IMR-90 (cell line): ENCODE measurements around the gene INHBC. TPM values are rescaled to one million over a fixed set of nuclear protein-coding genes. Genes with fewer than 3 reads are reported as not detected.

Experiments used
- ATAC-seq: fragments of 200-7000 bp; cut with Tn5 transposase; 2 replicates; pipeline ENCODE4 v1.9.1; 2020; ENCODE audit warnings: low read depth, mild to moderate bottlenecking, moderate library complexity
- BruUV-seq: library from RNA; stranded (reverse); fragments of 400-500 nt; replicated peaks from 2 replicates; lab custom pipeline; 2021; lab: Mats Ljungman, UMichigan
- CTCF ChIA-PET: fragments of 300-600 bp; formaldehyde crosslinking; extraction: SDS; loops from one replicate; lab custom pipeline; 2021; ENCODE audit warnings: antibody characterized with exemption; lab: Yijun Ruan, JAX
- POLR2A ChIA-PET: fragments of 300-600 bp; sonication (Branson Sonifier 250); formaldehyde crosslinking; loops from one replicate; lab custom pipeline; 2022; ENCODE audit warnings: antibody characterized with exemption; ENCODE audit not compliant: unreplicated experiment; lab: Charles Lee
- DNase-seq: peaks from one replicate; pipeline ENCODE4 v3.0.0; 2013
- H2AFZ ChIP-seq: replicated peaks from 2 replicates; pipeline ENCODE3; 2013; ENCODE audit warnings: low read length, mild to moderate bottlenecking; ENCODE audit not compliant: poor library complexity
- H2AK5ac ChIP-seq: 2 replicates; pipeline ENCODE4 v1.6.1; 2013; ENCODE audit warnings: low read depth, low read length, inconsistent platforms
- H2AK9ac ChIP-seq: replicated peaks from 2 replicates; pipeline ENCODE3; 2013; ENCODE audit warnings: mild to moderate bottlenecking, low read depth, low read length, moderate library complexity; ENCODE audit not compliant: poor library complexity
- H2BK120ac ChIP-seq: 2 replicates; pipeline ENCODE4 v1.6.1; 2013; ENCODE audit warnings: low read depth, low read length, inconsistent platforms
- H2BK15ac ChIP-seq: 3 replicates; pipeline ENCODE4 v1.6.1; 2013; ENCODE audit warnings: low read depth, low read length, inconsistent platforms
- H2BK20ac ChIP-seq: 2 replicates; pipeline ENCODE4 v1.6.1; 2013; ENCODE audit warnings: low read depth, mild to moderate bottlenecking, inconsistent platforms, low read length, moderate library complexity
- H2BK5ac ChIP-seq: 2 replicates; pipeline ENCODE4 v1.6.1; 2013; ENCODE audit warnings: mild to moderate bottlenecking, low read depth, low read length, inconsistent platforms; ENCODE audit not compliant: poor library complexity, severe bottlenecking
- H3K14ac ChIP-seq: replicated peaks from 2 replicates; pipeline ENCODE4 v1.6.1; 2013; ENCODE audit warnings: low read depth, low read length, inconsistent platforms
- H3K18ac ChIP-seq: 2 replicates; pipeline ENCODE4 v1.6.1; 2013; ENCODE audit warnings: low read depth, low read length, control low read depth
- H3K23ac ChIP-seq: 2 replicates; pipeline ENCODE4 v1.6.1; 2013; ENCODE audit warnings: low read depth, low read length, inconsistent platforms
- H3K27ac ChIP-seq: 2 replicates; pipeline ENCODE4 v1.5.1; 2013; ENCODE audit warnings: mild to moderate bottlenecking, control low read depth, low read length; ENCODE audit not compliant: insufficient read depth
- H3K27me3 ChIP-seq: 2 replicates; pipeline ENCODE4 v1.6.1; 2013; ENCODE audit warnings: low read length; ENCODE audit not compliant: control insufficient read depth, insufficient read depth
- H3K36me3 ChIP-seq: 2 replicates; pipeline ENCODE4 v1.6.1; 2013; ENCODE audit warnings: low read length, mixed read lengths; ENCODE audit not compliant: control insufficient read depth, insufficient read depth
- H3K4ac ChIP-seq: 2 replicates; pipeline ENCODE4 v1.6.1; 2013; ENCODE audit warnings: low read depth, low read length, inconsistent platforms
- H3K4me1 ChIP-seq: 2 replicates; pipeline ENCODE4 v1.6.1; 2013; ENCODE audit warnings: low read length, mixed read lengths; ENCODE audit not compliant: control insufficient read depth, insufficient read depth
- H3K4me2 ChIP-seq: 2 replicates; pipeline ENCODE4 v1.6.1; 2013; ENCODE audit warnings: low read depth, mild to moderate bottlenecking, control low read depth, low read length, moderate library complexity
- H3K4me3 ChIP-seq: 2 replicates; pipeline ENCODE4 v1.5.1; 2013; ENCODE audit warnings: low read depth, mild to moderate bottlenecking, control low read depth, low read length, moderate library complexity; ENCODE audit not compliant: insufficient read depth
- H3K56ac ChIP-seq: 2 replicates; pipeline ENCODE4 v1.6.1; 2013; ENCODE audit warnings: low read length, inconsistent platforms; ENCODE audit not compliant: insufficient read depth; ENCODE audit errors: extremely low read depth
- H3K79me1 ChIP-seq, 2 experiments: 2 replicates each; pipeline ENCODE4 v1.6.1; 2013; ENCODE audit warnings: low read length in 2 of 2, inconsistent platforms in 1 of 2, low read depth in 1 of 2
- H3K9ac ChIP-seq: 2 replicates; pipeline ENCODE4 v1.6.1; 2013; ENCODE audit warnings: low read depth, low read length, control low read depth
- H3K9me1 ChIP-seq: 2 replicates; pipeline ENCODE4 v1.6.1; 2013; ENCODE audit warnings: low read length, inconsistent platforms; ENCODE audit not compliant: insufficient read depth
- H3K9me3 ChIP-seq: 2 replicates; pipeline ENCODE4 v1.6.1; 2013; ENCODE audit warnings: low read length; ENCODE audit not compliant: control insufficient read depth, insufficient read depth
- H4K20me1 ChIP-seq: 2 replicates; pipeline ENCODE4 v1.6.1; 2013; ENCODE audit warnings: low read length, inconsistent platforms; ENCODE audit not compliant: insufficient read depth
- H4K5ac ChIP-seq: 2 replicates; pipeline ENCODE4 v1.6.1; 2013; ENCODE audit warnings: mild to moderate bottlenecking, low read depth, low read length, control low read depth
- H4K8ac ChIP-seq, 2 experiments: 2 replicates each; pipeline ENCODE4 v1.6.1; 2013; ENCODE audit warnings: low read depth in 2 of 2, low read length in 2 of 2, control low read depth in 1 of 2, inconsistent platforms in 1 of 2
- H4K91ac ChIP-seq: 2 replicates; pipeline ENCODE4 v1.6.1; 2013; ENCODE audit warnings: low read depth, low read length, inconsistent platforms; ENCODE audit not compliant: insufficient read depth
- CHD1 ChIP-seq: IDR thresholded peaks from 2 replicates; pipeline ENCODE4 v1.6.1; 2012; ENCODE audit warnings: low read depth, low read length, improper control_type of control experiment
- CTCF ChIP-seq: conservative IDR thresholded peaks from 2 replicates; pipeline ENCODE4 v1.5.1; 2012; ENCODE audit warnings: mild to moderate bottlenecking, low read depth, low read length, improper control_type of control experiment
- MAFK ChIP-seq: IDR thresholded peaks from 2 replicates; pipeline ENCODE4 v1.6.1; 2012; ENCODE audit warnings: low read depth, low read length, improper control_type of control experiment
- MAZ ChIP-seq: IDR thresholded peaks from 2 replicates; pipeline ENCODE4 v1.6.1; 2012; ENCODE audit warnings: low read depth, mild to moderate bottlenecking, low read length, improper control_type of control experiment, moderate library complexity, borderline replicate concordance
- MXI1 ChIP-seq: IDR thresholded peaks from 2 replicates; pipeline ENCODE4 v1.6.1; 2012; ENCODE audit warnings: low read depth, mild to moderate bottlenecking, low read length, moderate library complexity, borderline replicate concordance
- NFE2L2 ChIP-seq: fragments of 150-350 bp; IDR thresholded peaks from 2 replicates; pipeline ENCODE4 v1.6.1; 2016; ENCODE audit warnings: low read depth, mild to moderate bottlenecking, low read length
- RAD21 ChIP-seq: IDR thresholded peaks from 2 replicates; pipeline ENCODE4 v1.6.1; 2012; ENCODE audit warnings: low read length, improper control_type of control experiment
- RFX5 ChIP-seq: IDR thresholded peaks from 2 replicates; pipeline ENCODE4 v1.8.0; 2012; ENCODE audit warnings: low read depth, mild to moderate bottlenecking, low read length, moderate library complexity
- USF2 ChIP-seq: fragments of 150-350 bp; IDR thresholded peaks from 2 replicates; pipeline ENCODE4 v1.6.1; 2017; ENCODE audit warnings: mild to moderate bottlenecking, antibody characterized with exemption, low read length, low read depth
- WGBS, 2 experiments: methylation state at CpG; one replicate each; pipeline versions ENCODE4 v1.1.5 to v1.1.7; 2013; ENCODE audit warnings: missing lambda C conversion rate in 2 of 2; ENCODE audit not compliant: insufficient read length in 1 of 2; ENCODE audit errors: extremely low coverage in 2 of 2; 5-methylcytosine and 5-hydroxymethylcytosine counted together
- dilution Hi-C: fragments of 300-500 bp; cut with HindIII; formaldehyde crosslinking; loops from one replicate; pipeline ENCODE4 v1.14.3; 2018; ENCODE audit warnings: low sequenced_read_pairs; ENCODE audit not compliant: unreplicated experiment
- in situ Hi-C: fragments of 300-500 bp; cut with MboI; formaldehyde crosslinking; loops from 3 replicates; pipeline ENCODE4 v1.14.3; 2019; ENCODE audit warnings: low sequenced_read_pairs, inconsistent platforms, mixed read lengths
- intact Hi-C: fragments of 100-400 bp; cut with micrococcal nuclease; formaldehyde crosslinking; loops from 2 replicates; pipeline ENCODE4 v1.10.0; 2022
- polyA plus RNA-seq, 3 experiments: library from polyadenylated mRNA; depleted of rRNA; stranded (reverse); fragments of >200 nt; gene quantifications; 2 replicates each; pipeline ENCODE4 v1.2.3, GENCODE V29; 2012; ENCODE audit warnings: low replicate concordance in 1 of 3
- total RNA-seq: library from RNA; depleted of rRNA; stranded (reverse); fragments of >200 nt; gene quantifications from 2 replicates; pipeline ENCODE4 v1.2.3, GENCODE V29; 2012

The INHBC gene
- total and polyA plus RNA-seq, 2 of the 4 experiments (the other 2 are of a cell fraction): 0.09 TPM; not detected in 1

- DNase-seq: no peak
- no peak for ATAC-seq
- Histone ChIP-seq H2AK9ac (no peak overlapping the region), H4K8ac (no peak overlapping the region), H2BK20ac (no peak overlapping the region), H3K27me3 (peaks cover 55% of the 10 kb centered on the region), H3K36me3 (no peaks in the 10 kb centered on the region), H3K14ac (no peak overlapping the region), H2BK5ac (no peak overlapping the region), H3K56ac (no peak overlapping the region), H3K4me1 (0 out of 2 replicates have a peak, but pooled peaks cover 3% of the 10 kb centered on the region), H2BK15ac (no peak overlapping the region), H4K20me1 (no peaks in the 10 kb centered on the region), H3K4ac (no peak overlapping the region), H3K23ac (no peak overlapping the region), H4K91ac (no peak overlapping the region), H3K9me3 (no peaks in the 10 kb centered on the region; the same call in 1 of the 2 replicates), H3K27ac (no peak overlapping the region), H3K18ac (no peak overlapping the region), H2AFZ (no peak overlapping the region), H2BK120ac (no peak overlapping the region), H3K4me3 (no peak overlapping the region), H2AK5ac (no peak overlapping the region), H3K9ac (no peak overlapping the region), H3K4me2 (no peak overlapping the region), H4K5ac (no peak overlapping the region), H3K9me1 (no peaks in the 10 kb centered on the region), H3K79me1 (no peaks in the 10 kb centered on the region)
- CTCF ChIA-PET: interaction anchor here (1.1 to 1.9 kb wide), 3 partner anchors 12 to 19 kb away, joined by 3 to 8 read pairs (median 3); partner anchors contain the start of genes GLI1 and INHBE
- dilution Hi-C loops: no loop called here
- no CpG with 5 or more reads among the region's 8 CpGs for WGBS, 2 experiments
- TF ChIP-seq CHD1 (no peak), RAD21 (no peak), MAFK (no peak), CTCF (no peak), USF2 (no peak), MXI1 (no peak), RFX5 (no peak), MAZ (no peak), NFE2L2 (no peak)
- intact Hi-C loops: no loop called here
- no TSS peak for BruUV-seq
- POLR2A ChIA-PET: no interaction called here
- in situ Hi-C loops: no loop called here
Measured at GRCh38 chr12:57474430-57474829, 39.8 kb downstream of the INHBC start.
